Breast epithelium (tissue), 4 donors: ENCODE data around the gene ITPR2. TPM values are rescaled to one million over a fixed set of nuclear protein-coding genes. Genes with fewer than 3 reads are reported as not detected.

Experiments
- DNase-seq, 2 donors: peaks; one replicate each; pipeline ENCODE4 v3.0.0-alpha.2; 2019; ENCODE audit warnings: low spot score in 2 of 2
- H3K27ac ChIP-seq, 2 donors: fragments of 200-600 bp; sonication (generic) in 1 of 2; one replicate each; pipeline ENCODE4 v1.5.1; 2016 to 2019; ENCODE audit warnings: mild to moderate bottlenecking in 1 of 2
- H3K27me3 ChIP-seq, 2 donors: fragments of 200-600 bp; sonication (generic) in 1 of 2; one replicate each; pipeline versions ENCODE4 v1.5.1 to v1.6.0; 2017 to 2019; ENCODE audit warnings: control low read depth in 1 of 2, mild to moderate bottlenecking in 1 of 2
- H3K36me3 ChIP-seq: fragments of 200-600 bp; one replicate; pipeline ENCODE4 v1.5.1; 2019
- H3K4me1 ChIP-seq, 2 donors: fragments of 200-600 bp; sonication (generic); one replicate each; pipeline ENCODE4 v1.5.1; 2016 to 2019; ENCODE audit warnings: control low read depth in 1 of 2
- H3K4me3 ChIP-seq, 3 donors: fragments of 200-600 bp; sonication (generic); 1 replicate in 2 of 3; 2 replicates in 1 of 3; pipeline ENCODE4 v1.5.1; 2016 to 2019; ENCODE audit warnings: mild to moderate bottlenecking in 3 of 3, moderate library complexity in 2 of 3
- H3K9me3 ChIP-seq, 2 donors: fragments of 200-600 bp; sonication (generic) in 1 of 2; one replicate each; pipeline ENCODE4 v1.5.1; 2016 to 2019; ENCODE audit warnings: control low read depth in 1 of 2
- CTCF ChIP-seq, 3 donors: fragments of 450-650 bp; IDR thresholded peaks; one replicate each; pipeline ENCODE4 v1.5.1; 2016 to 2017; ENCODE audit warnings: antibody characterized with exemption in 3 of 3, mild to moderate bottlenecking in 3 of 3, moderate library complexity in 3 of 3
- POLR2A ChIP-seq: fragments of 450-650 bp; IDR thresholded peaks from one replicate; pipeline ENCODE4 v1.6.1; 2016; ENCODE audit warnings: antibody characterized with exemption, mild to moderate bottlenecking, moderate library complexity
- POLR2AphosphoS5 ChIP-seq, 3 donors: sonication (generic); formaldehyde crosslinking; IDR thresholded peaks; one replicate each; pipeline ENCODE4 v1.6.1; 2017; ENCODE audit warnings: antibody characterized with exemption in 3 of 3
- intact Hi-C: fragments of 100-400 bp; cut with DNase I; formaldehyde crosslinking; loops from one replicate; pipeline ENCODE4 v1.15.1; 2023; ENCODE audit warnings: low total_unique reads
- total RNA-seq, 3 donors: library from RNA; depleted of rRNA; stranded (reverse); fragments of >200 nt; gene quantifications; one replicate each; pipeline ENCODE4 v1.1.0, GENCODE V29; 2016

The ITPR2 gene
- total RNA-seq, 3 donors from 2014 or later = 47.2 to 95.0 (median 66.5) TPM

GRCh38 chr12:26704684-26705460 lies 128.1 kb downstream of the ITPR2 start:
- no peak for DNase-seq
- peaks cover 0 to 8% of the 10 kb centered on the region in 2 donors for H3K4me1 ChIP-seq
- H3K4me3 ChIP-seq = no peak overlapping the region
- intact Hi-C loops = no loop called here
- TF ChIP-seq CTCF (IDR thresholded peaks at IDR 0.05) (no peak), POLR2AphosphoS5 (IDR thresholded peaks at IDR 0.05) (no peak), POLR2A (no peak)
- no peaks in the 10 kb centered on the region for H3K36me3 ChIP-seq
- no peaks in the 10 kb centered on the region for H3K27me3 ChIP-seq
- no peak overlapping the region for H3K27ac ChIP-seq
- H3K9me3 ChIP-seq = no peaks in the 10 kb centered on the region

- intact Hi-C loops = no loop called here
- Histone ChIP-seq H3K4me1 (peaks cover 0 to 8% of the 10 kb centered on the region in 2 donors), H3K27ac (no peak overlapping the region), H3K36me3 (no peaks in the 10 kb centered on the region), H3K27me3 (no peaks in the 10 kb centered on the region), H3K4me3 (no peak overlapping the region), H3K9me3 (no peaks in the 10 kb centered on the region)
- TF ChIP-seq POLR2AphosphoS5 (IDR thresholded peaks at IDR 0.05) = no peak
- TF ChIP-seq POLR2A = no peak
- no peak for TF ChIP-seq CTCF (IDR thresholded peaks at IDR 0.05)
- no peak for DNase-seq
These were observed 128.8 kb downstream of the ITPR2 start for GRCh38 chr12:26704214-26704613.

- Histone ChIP-seq H3K9me3 (no peaks in the 10 kb centered on the region), H3K27ac (no peak overlapping the region), H3K4me1 (peaks cover 0 to 8% of the 10 kb centered on the region in 2 donors), H3K36me3 (no peaks in the 10 kb centered on the region), H3K4me3 (no peak overlapping the region), H3K27me3 (no peaks in the 10 kb centered on the region)
- DNase-seq = no peak
- TF ChIP-seq POLR2AphosphoS5 (IDR thresholded peaks at IDR 0.05) (no peak), CTCF (IDR thresholded peaks at IDR 0.05) (no peak), POLR2A (no peak)
- intact Hi-C loops = no loop called here
These were observed 130.3 kb downstream of the ITPR2 start for GRCh38 chr12:26702741-26703140.

- Histone ChIP-seq H3K4me1 (peaks cover 0 to 8% of the 10 kb centered on the region in 2 donors), H3K4me3 (no peak overlapping the region), H3K9me3 (no peaks in the 10 kb centered on the region), H3K36me3 (no peaks in the 10 kb centered on the region), H3K27ac (no peak overlapping the region), H3K27me3 (no peaks in the 10 kb centered on the region)
- intact Hi-C loops = no loop called here
- DNase-seq = no peak
- TF ChIP-seq POLR2AphosphoS5 (IDR thresholded peaks at IDR 0.05) = no peak
- TF ChIP-seq CTCF (IDR thresholded peaks at IDR 0.05) = peak; percentile 13 to 57 (median 49)
These were observed 131.3 kb downstream of the ITPR2 start for GRCh38 chr12:26701604-26702215.

- Histone ChIP-seq H3K4me3 (no peak overlapping the region), H3K36me3 (no peaks in the 10 kb centered on the region), H3K27ac (no peak overlapping the region), H3K4me1 (peaks cover 0 to 8% of the 10 kb centered on the region in 2 donors), H3K9me3 (no peaks in the 10 kb centered on the region), H3K27me3 (no peaks in the 10 kb centered on the region)
- intact Hi-C loops = no loop called here
- no peak for TF ChIP-seq POLR2AphosphoS5 (IDR thresholded peaks at IDR 0.05)
- TF ChIP-seq CTCF (IDR thresholded peaks at IDR 0.05) = no peak
- TF ChIP-seq POLR2A = no peak
- no peak for DNase-seq
These were observed 132.6 kb downstream of the ITPR2 start for GRCh38 chr12:26700430-26700829.
